Measurements from ENCODE around the gene SELENOK.

DNA sequence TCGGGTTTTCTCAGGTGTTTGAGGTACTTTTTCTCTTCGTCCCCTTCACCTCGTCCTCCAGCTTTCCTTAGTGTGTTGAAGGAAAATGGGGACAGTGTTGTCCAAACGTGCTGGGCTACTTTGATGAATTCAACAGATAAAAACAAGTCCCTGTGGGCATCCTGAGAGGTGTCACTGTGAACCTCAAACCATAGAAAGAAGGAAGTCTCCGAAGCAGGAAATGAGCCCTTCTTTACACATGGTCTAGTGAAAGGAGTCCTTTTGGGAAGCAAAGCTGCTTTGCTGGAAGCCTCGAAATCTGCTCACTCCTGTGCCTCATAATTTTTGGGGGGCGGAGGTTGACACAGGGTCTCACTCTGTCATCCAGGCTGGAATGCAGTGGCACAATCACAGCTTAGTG is 34.7 kb downstream of the SELENOK start:
- TF ChIP-seq POLR2A (IDR thresholded peaks at IDR 0.05; ENCODE audit: low read depth, low read length) (no peak), JUN (IDR thresholded peaks at IDR 0.05; ENCODE audit: borderline replicate concordance, insufficient read depth, insufficient read length, low read depth) (no peak), FOS (IDR thresholded peaks at IDR 0.05; ENCODE audit: borderline replicate concordance, insufficient read depth, low read length) (no peak), EZH2 (IDR thresholded peaks at IDR 0.05; ENCODE audit: borderline replicate concordance, low read depth, low read length, severe bottlenecking) (no peak)
- TF ChIP-seq, protein P1, sequence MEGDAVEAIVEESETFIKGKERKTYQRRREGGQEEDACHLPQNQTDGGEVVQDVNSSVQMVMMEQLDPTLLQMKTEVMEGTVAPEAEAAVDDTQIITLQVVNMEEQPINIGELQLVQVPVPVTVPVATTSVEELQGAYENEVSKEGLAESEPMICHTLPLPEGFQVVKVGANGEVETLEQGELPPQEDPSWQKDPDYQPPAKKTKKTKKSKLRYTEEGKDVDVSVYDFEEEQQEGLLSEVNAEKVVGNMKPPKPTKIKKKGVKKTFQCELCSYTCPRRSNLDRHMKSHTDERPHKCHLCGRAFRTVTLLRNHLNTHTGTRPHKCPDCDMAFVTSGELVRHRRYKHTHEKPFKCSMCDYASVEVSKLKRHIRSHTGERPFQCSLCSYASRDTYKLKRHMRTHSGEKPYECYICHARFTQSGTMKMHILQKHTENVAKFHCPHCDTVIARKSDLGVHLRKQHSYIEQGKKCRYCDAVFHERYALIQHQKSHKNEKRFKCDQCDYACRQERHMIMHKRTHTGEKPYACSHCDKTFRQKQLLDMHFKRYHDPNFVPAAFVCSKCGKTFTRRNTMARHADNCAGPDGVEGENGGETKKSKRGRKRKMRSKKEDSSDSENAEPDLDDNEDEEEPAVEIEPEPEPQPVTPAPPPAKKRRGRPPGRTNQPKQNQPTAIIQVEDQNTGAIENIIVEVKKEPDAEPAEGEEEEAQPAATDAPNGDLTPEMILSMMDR (IDR thresholded peaks at IDR 0.05; ENCODE audit: extremely low read depth in 1 of 2, insufficient read depth in 1 of 2, low read depth in 1 of 2, low read length in 2 of 2): no peak

Measured in endothelial cell of umbilical vein (primary cell).